K562 (cell line): ENCODE data around the gene ZNF266. TPM values are rescaled to one million over a fixed set of nuclear protein-coding genes. Genes with fewer than 3 reads are reported as not detected.
A peak's percentile ranks its signal among the peaks of the same experiment; 100 is the strongest.

Experiments
- ATAC-seq: fragments of 200-7000 bp; cut with Tn5 transposase; 3 replicates; pipeline ENCODE4 v1.9.1; 2020; ENCODE audit warnings: moderate library complexity
- BruUV-seq: library from RNA; stranded (reverse); fragments of 400-500 nt; replicated peaks from 2 replicates; lab custom pipeline; 2021; lab: Mats Ljungman, UMichigan
- CTCF ChIA-PET: fragments of 300-600 bp; formaldehyde crosslinking; extraction: SDS; loops from one replicate; lab custom pipeline; 2021; ENCODE audit warnings: low intra/inter-chr PET ratio; lab: Yijun Ruan, JAX
- POLR2A ChIA-PET: fragments of 300-600, 350-650 bp; sonication (Branson Sonifier 250); formaldehyde crosslinking; extraction: SDS; loops from one replicate; lab custom pipeline; 2021; ENCODE audit warnings: antibody characterized with exemption, inconsistent platforms; lab: Yijun Ruan, JAX
- DNase-seq, 4 experiments: peaks; one replicate each; pipeline versions ENCODE4 v3.0.0 to v3.0.0-alpha.2; 2011 to 2018; ENCODE audit warnings: low spot score in 3 of 4, mixed read lengths in 3 of 4; ENCODE audit errors: extremely low read depth in 1 of 4
- FAIRE-seq: peaks from 2 replicates; lab custom pipeline; 2011; peaks lifted over from hg19 to GRCh38; lab: Jason Lieb, UNC
- H2AFZ ChIP-seq: 2 replicates; pipeline ENCODE4 v1.6.0; 2011; ENCODE audit warnings: low read depth, low read length, control low read depth, inconsistent platforms
- H3K27ac ChIP-seq: fragments of 200-600 bp; 3 replicates; pipeline ENCODE4 v1.8.0; 2011; ENCODE audit warnings: low read depth, mild to moderate bottlenecking, control low read depth, inconsistent platforms, low read length, moderate library complexity, mixed read lengths; ENCODE audit errors: extremely low read depth
- H3K27me3 ChIP-seq, 2 experiments: fragments of 300-600 bp in 1 of 2; 2 replicates in 1 of 2; 3 replicates in 1 of 2; pipeline versions ENCODE4 v1.6.0 to v1.8.0; 2011; ENCODE audit warnings: inconsistent platforms in 2 of 2, low read length in 2 of 2, mild to moderate bottlenecking in 1 of 2, mixed read lengths in 1 of 2, moderate library complexity in 1 of 2; ENCODE audit not compliant: control insufficient read depth in 2 of 2, insufficient read depth in 2 of 2
- H3K36me3 ChIP-seq: fragments of 300-600 bp; 3 replicates; pipeline ENCODE4 v1.8.0; 2011; ENCODE audit warnings: mild to moderate bottlenecking, low read length, inconsistent platforms; ENCODE audit not compliant: control insufficient read depth, insufficient read depth
- H3K4me1 ChIP-seq, 2 experiments: fragments of 200-600 bp in 1 of 2; replicated peaks in 1 of 2; 2 replicates in 1 of 2; 3 replicates in 1 of 2; pipeline versions ENCODE4 v1.5.1 to v1.8.0; 2011; ENCODE audit warnings: inconsistent platforms in 2 of 2, low read length in 2 of 2, mild to moderate bottlenecking in 1 of 2, mixed read lengths in 1 of 2, moderate library complexity in 1 of 2; ENCODE audit not compliant: control insufficient read depth in 2 of 2, insufficient read depth in 2 of 2
- H3K4me2 ChIP-seq: 2 replicates; pipeline ENCODE4 v1.6.1; 2011; ENCODE audit warnings: low read length, control low read depth, inconsistent platforms, mixed read lengths; ENCODE audit not compliant: insufficient read depth
- H3K4me3 ChIP-seq: fragments of 200-600 bp; sonication (generic), shearing (Covaris generic); 2 replicates; pipeline ENCODE4 v1.5.1; 2016; ENCODE audit warnings: control low read depth, inconsistent platforms
- H3K79me2 ChIP-seq: fragments of 200-600 bp; 3 replicates; pipeline ENCODE4 v1.8.0; 2011; ENCODE audit warnings: low read length, inconsistent platforms; ENCODE audit not compliant: control insufficient read depth, insufficient read depth
- H3K9ac ChIP-seq, 2 experiments: 2 replicates each; pipeline versions ENCODE4 v1.6.0 to v1.6.1; 2011; ENCODE audit warnings: low read depth in 2 of 2, low read length in 2 of 2, control low read depth in 1 of 2, inconsistent platforms in 1 of 2, mild to moderate bottlenecking in 1 of 2, mixed read lengths in 1 of 2; ENCODE audit not compliant: insufficient read depth in 1 of 2
- H3K9me1 ChIP-seq: one replicate; pipeline ENCODE4 v1.6.0; 2011; ENCODE audit warnings: inconsistent platforms, mild to moderate bottlenecking, low read length, moderate library complexity; ENCODE audit not compliant: control insufficient read depth, insufficient read depth
- H3K9me3 ChIP-seq: replicated peaks from 2 replicates; pipeline ENCODE4 v1.5.1; 2011; ENCODE audit warnings: low read depth, low read length, inconsistent platforms; ENCODE audit not compliant: control insufficient read depth, insufficient read depth
- H4K20me1 ChIP-seq: replicated peaks from 2 replicates; pipeline ENCODE4 v1.6.1; 2011; ENCODE audit warnings: low read length, inconsistent platforms, mixed read lengths; ENCODE audit not compliant: control insufficient read depth, insufficient read depth
- CBX1 ChIP-seq: sonication (generic); IDR thresholded peaks from 2 replicates; pipeline ENCODE4 v1.6.1; 2016; ENCODE audit warnings: antibody characterized with exemption, low read depth, mild to moderate bottlenecking
- TRIM28 ChIP-seq: fragments of 450-650 bp; IDR thresholded peaks from 2 replicates; pipeline ENCODE4 v1.6.1; 2017
- ZNF274 ChIP-seq: IDR thresholded peaks from 2 replicates; pipeline ENCODE4 v1.6.1; 2011; ENCODE audit warnings: low read depth, mild to moderate bottlenecking, low read length, moderate library complexity, borderline replicate concordance
- ZNF75A ChIP-seq: fragments of 450-650 bp; formaldehyde crosslinking; IDR thresholded peaks from 2 replicates; pipeline ENCODE4 v1.4.0; 2020; ENCODE audit warnings: mild to moderate bottlenecking
- WGBS: fragments of 100-300 bp; shearing (Covaris generic); methylation state at CpG from one replicate; pipeline ENCODE4 v1.1.6; 2016; ENCODE audit warnings: low coverage, mixed read lengths; ENCODE audit not compliant: insufficient coverage; ENCODE audit errors: missing lambda C conversion rate; 5-methylcytosine and 5-hydroxymethylcytosine counted together
- in situ Hi-C: fragments of 300-500 bp; cut with MboI; formaldehyde crosslinking; loops from 4 replicates; pipeline ENCODE4 v1.15.0; 2018; ENCODE audit warnings: inconsistent platforms, mixed read lengths
- intact Hi-C: fragments of 100-400 bp; cut with micrococcal nuclease; formaldehyde crosslinking; loops from 2 replicates; pipeline ENCODE4 v1.14.2; 2022
- polyA plus RNA-seq, 8 experiments: library from polyadenylated mRNA; depleted of rRNA in 4 of 8; stranded (reverse) in 5 of 8; unstranded in 3 of 8; fragments of >200 nt; fragmentation: Nextera tagmentation in 2 of 8; fragmentation: Illumina TruSeq in 1 of 8; extraction: Ambion mirVana in 2 of 8; extraction: Trizol in 1 of 8; gene quantifications; 2 replicates each; pipeline versions ENCODE4 v1.2.1 to v1.2.3, GENCODE V29; 2011 to 2014; ENCODE audit warnings: inconsistent platforms in 1 of 8, missing spikeins in 1 of 8
- total RNA-seq, 7 experiments: library from RNA; depleted of rRNA in 6 of 7; stranded (reverse); fragments of >200 nt in 6 of 7; fragmentation: Illumina TruSeq in 2 of 7; extraction: Trizol in 2 of 7; gene quantifications; 2 replicates each; pipeline versions ENCODE4 v1.2.1 to v1.2.3, GENCODE V29; 2011 to 2021; ENCODE audit warnings: low replicate concordance in 1 of 7
- TF ChIP-seq, protein P1 (sequence below): fragments of 250-450 bp; sonication (Bioruptor Pico); IDR thresholded peaks from 2 replicates; pipeline ENCODE4 v1.8.0; 2021; ENCODE audit warnings: mild to moderate bottlenecking, moderate library complexity
- TF ChIP-seq, protein P2 (sequence below): sonication (generic); formaldehyde crosslinking; IDR thresholded peaks from 2 replicates; pipeline ENCODE4 v1.5.0; 2020; ENCODE audit warnings: missing genetic modification reagents

The ZNF266 gene
- total and polyA plus RNA-seq, 9 of the 15 experiments (the other 6 are each of a cell fraction or from before 2014, with no cell fraction given) = 5.9 to 40.9 (median 20.3) TPM

DNA sequence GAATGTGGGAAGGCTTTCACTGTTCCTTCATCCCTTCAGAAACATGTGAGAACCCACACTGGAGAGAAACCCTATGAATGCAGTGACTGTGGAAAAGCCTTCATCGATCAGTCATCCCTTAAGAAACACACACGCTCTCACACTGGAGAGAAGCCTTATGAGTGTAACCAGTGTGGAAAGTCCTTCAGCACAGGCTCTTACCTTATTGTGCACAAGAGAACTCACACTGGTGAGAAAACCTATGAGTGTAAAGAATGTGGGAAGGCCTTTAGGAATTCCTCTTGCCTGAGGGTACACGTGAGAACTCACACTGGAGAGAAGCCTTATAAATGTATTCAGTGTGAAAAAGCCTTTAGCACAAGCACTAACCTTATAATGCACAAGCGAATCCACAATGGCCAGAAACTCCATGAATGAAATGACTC is 54.0 kb downstream of the ZNF266 start:
- Histone ChIP-seq H3K9ac (no peak overlapping the region), H3K36me3 (no peaks in the 10 kb centered on the region), H3K9me1 (no peaks in the 10 kb centered on the region), H3K79me2 (no peaks in the 10 kb centered on the region), H3K4me3 (no peak overlapping the region), H3K4me2 (no peak overlapping the region), H3K4me1 (no peaks in the 10 kb centered on the region), H3K9me3 (peaks cover 1% of the 10 kb centered on the region), H3K27ac (no peak overlapping the region), H3K27me3 (no peaks in the 10 kb centered on the region), H2AFZ (no peak overlapping the region), H4K20me1 (no peaks in the 10 kb centered on the region)
- DNase-seq = no peak
- ChIA-PET CTCF (no interaction called here), POLR2A (no interaction called here)
- no peak for FAIRE-seq
- TF ChIP-seq, protein P1, sequence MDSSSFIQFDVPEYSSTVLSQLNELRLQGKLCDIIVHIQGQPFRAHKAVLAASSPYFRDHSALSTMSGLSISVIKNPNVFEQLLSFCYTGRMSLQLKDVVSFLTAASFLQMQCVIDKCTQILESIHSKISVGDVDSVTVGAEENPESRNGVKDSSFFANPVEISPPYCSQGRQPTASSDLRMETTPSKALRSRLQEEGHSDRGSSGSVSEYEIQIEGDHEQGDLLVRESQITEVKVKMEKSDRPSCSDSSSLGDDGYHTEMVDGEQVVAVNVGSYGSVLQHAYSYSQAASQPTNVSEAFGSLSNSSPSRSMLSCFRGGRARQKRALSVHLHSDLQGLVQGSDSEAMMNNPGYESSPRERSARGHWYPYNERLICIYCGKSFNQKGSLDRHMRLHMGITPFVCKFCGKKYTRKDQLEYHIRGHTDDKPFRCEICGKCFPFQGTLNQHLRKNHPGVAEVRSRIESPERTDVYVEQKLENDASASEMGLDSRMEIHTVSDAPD (CRISPR knock-in tag) = no peak
- TF ChIP-seq TRIM28 = peak; percentile 66; the same call in 1 of the 2 replicates
- TF ChIP-seq ZNF75A = 0 out of 2 replicates have a peak, but pooled peaks have one; percentile 0
- peak; percentile 97 for TF ChIP-seq ZNF274
- peak; percentile 20; the same call in 1 of the 2 replicates for TF ChIP-seq CBX1
- TF ChIP-seq, protein P2, sequence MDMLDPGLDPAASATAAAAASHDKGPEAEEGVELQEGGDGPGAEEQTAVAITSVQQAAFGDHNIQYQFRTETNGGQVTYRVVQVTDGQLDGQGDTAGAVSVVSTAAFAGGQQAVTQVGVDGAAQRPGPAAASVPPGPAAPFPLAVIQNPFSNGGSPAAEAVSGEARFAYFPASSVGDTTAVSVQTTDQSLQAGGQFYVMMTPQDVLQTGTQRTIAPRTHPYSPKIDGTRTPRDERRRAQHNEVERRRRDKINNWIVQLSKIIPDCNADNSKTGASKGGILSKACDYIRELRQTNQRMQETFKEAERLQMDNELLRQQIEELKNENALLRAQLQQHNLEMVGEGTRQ (CRISPR knock-in tag) = no peak
- WGBS = 4% methylated on average over 4 of the region's 4 CpGs
- BruUV-seq = no TSS peak
- in situ Hi-C loops (no loop called here), intact Hi-C loops (no loop called here)
- ATAC-seq = no peak
